ENCODE data around the gene TNFRSF14.
A peak's percentile ranks its signal among the peaks of the same experiment; 100 is the strongest.

- TF ChIP-seq POLR2A (IDR thresholded peaks at IDR 0.05): peak in 1 of 2 donors; percentile 73
- TF ChIP-seq CTCF (IDR thresholded peaks at IDR 0.05): peak in 3 of 6 experiments; percentile 12 to 46 (median 36)
Observed at GRCh38 chr1:2525920-2526823, 30.0 kb upstream of the TNFRSF14 start, which contains the start of gene PANK4.
